Superior temporal gyrus (tissue), 1 donor: ENCODE results near the gene KCNK7.

Experiments used
- DNase-seq: peaks from one replicate; pipeline ENCODE4 v3.0.0-alpha.2; 2016; ENCODE audit errors: extremely low spot score

The KCNK7 gene

GRCh38 chr11:65557280-65558001 is 38.2 kb downstream of the KCNK7 start:
- DNase-seq: no peak

- no peak for DNase-seq
Measured at GRCh38 chr11:65556470-65557279, 38.9 kb downstream of the KCNK7 start.

- DNase-seq: no peak
Measured at GRCh38 chr11:65555693-65556231, 39.8 kb downstream of the KCNK7 start.

- no peak for DNase-seq
Measured at GRCh38 chr11:65554842-65555430, 40.7 kb downstream of the KCNK7 start.

GRCh38 chr11:65554057-65554818 is 41.4 kb downstream of the KCNK7 start:
- DNase-seq: no peak

GRCh38 chr11:65553301-65554001 is 42.1 kb downstream of the KCNK7 start:
- DNase-seq: no peak

- DNase-seq: no peak
Measured at GRCh38 chr11:65552388-65552951, 43.1 kb downstream of the KCNK7 start.

- DNase-seq: no peak
Measured at GRCh38 chr11:65551572-65552387, 43.8 kb downstream of the KCNK7 start.

- DNase-seq: no peak
Measured at GRCh38 chr11:65549096-65549495, 46.5 kb downstream of the KCNK7 start.

GRCh38 chr11:65548395-65548794 is 47.2 kb downstream of the KCNK7 start:
- no peak for DNase-seq

GRCh38 chr11:65547446-65548125 is 48.0 kb downstream of the KCNK7 start:
- DNase-seq: no peak

GRCh38 chr11:65546217-65546958 is 49.2 kb downstream of the KCNK7 start:
- no peak for DNase-seq

GRCh38 chr11:65545853-65546216 is 49.8 kb downstream of the KCNK7 start:
- no peak for DNase-seq
